Measurements from ENCODE around the gene NKX2-4.
"Not testable (repeated sequence)": the region's sequence is repeated elsewhere in the genome, so short reads cannot be mapped to it uniquely, and the experiment has no call there.

NKX2-4 gene

DNA sequence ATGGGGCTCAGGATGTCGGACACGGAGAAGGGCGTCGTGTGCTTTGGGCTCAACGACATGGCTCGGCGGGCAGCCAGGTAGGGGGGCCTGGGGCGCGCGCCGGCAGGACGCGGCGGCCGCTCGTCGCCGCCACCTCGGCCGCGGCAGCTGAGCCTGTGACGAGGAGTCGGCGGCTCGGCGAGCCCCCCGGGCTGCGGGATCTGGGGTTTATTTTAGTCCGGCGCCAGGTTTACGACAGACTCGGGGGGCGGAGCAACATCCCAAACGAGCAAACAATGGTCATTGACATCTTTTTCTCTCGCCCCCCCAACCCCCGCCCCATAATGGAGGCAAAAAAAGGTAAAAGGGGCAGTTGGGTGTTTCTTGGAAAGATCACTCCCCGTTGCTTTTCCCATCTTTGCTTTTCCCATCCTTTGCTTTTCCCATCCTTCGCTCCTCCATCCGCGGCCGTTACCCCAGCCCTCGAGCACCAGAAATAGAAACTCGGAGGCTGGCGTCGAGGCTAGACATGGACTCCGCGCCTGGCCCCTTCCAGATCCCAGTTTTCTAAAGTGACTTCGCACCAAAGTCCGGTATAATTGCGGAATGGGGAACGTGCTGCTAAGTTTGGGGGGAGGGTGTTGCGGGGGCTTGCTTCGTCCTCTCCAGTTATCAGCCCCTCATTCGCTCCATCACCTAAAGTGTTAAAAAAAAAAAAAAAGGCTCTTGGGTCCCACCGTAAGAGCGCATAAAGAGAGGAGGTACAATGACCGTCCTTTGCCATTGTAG, at the start of gene NKX2-4:
NKX2-4 (minus strand) TSS at position 186 of the 768 bp plus-strand sequence; CDS start at position 59, 127 bp downstream.
- DNase-seq: no peak

DNA sequence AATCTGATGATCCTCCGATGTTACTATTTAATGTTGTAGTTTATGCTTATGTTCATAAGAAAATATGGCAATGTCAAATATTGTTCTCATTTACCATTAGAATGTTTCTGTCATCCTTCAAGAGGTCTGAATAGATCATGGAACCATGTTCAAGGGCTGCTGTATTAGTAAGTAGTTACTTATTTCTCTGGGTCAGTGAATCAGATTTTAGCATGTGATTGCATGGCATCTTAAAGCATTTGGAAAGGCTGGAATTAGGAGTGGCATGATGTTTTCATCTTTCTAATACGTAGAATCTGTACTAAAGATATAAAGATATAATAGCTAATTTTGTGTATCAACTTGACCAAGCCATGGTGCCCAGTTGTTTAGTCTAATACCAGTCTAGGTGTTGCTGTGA, 40.5 kb upstream of the NKX2-4 start:
- DNase-seq: no peak

DNA sequence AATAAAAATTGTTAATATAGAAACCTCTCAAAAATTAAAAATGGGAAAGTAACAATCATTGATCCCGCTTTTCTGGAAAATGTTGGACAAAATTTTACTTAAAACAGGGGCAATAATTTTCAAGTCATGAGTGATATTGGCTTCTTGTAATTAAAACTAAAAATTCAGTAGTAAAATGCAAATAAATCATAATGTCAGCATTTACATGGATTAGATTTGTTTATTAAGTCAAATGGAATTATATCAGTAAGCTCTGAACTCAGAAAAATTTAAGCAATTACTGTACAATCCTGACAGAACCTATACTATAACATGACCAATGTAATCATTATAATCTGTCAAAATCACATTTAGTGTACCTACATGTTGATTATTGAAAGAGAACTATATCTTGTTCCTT, 39.9 kb upstream of the NKX2-4 start:
- DNase-seq: no peak

DNA sequence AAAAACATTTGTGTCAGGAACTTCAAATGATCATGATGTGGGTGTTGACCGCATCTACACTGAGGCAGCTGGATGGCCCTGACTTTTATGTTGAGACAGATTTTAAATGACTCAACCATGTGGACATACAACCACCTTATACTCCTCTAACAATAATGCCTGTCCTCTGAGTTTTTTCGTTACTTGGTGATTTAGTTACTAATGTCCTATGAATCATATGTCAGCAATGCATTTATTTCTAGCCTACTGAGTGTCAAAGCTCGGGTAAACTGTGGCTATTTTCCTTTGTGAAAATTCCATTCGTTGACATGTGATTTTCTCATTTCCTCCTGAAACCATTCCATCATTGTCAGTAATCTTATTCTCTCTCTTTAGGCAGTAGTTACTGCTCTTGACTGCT, 38.9 kb upstream of the NKX2-4 start:
- no peak for DNase-seq

DNA sequence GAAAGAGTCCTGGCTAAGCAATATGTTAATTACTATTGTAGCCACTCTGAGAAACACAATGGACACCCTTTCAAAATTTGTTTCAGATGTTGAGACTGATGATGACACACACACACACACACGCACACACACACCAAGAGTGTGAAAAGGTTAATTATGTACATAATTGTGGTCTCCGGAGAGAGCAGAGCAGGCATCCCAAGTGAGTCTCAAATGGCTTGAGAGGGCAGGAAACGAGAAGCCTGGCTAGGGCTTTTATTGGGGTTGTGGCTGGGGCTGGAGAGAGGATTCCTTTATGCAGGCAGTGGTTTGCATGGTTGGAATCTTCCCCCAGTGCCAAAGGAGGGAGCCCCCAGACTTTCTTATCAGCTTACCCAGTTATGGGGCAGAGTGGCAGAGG, 38.2 kb upstream of the NKX2-4 start:
- no peak for DNase-seq

DNA sequence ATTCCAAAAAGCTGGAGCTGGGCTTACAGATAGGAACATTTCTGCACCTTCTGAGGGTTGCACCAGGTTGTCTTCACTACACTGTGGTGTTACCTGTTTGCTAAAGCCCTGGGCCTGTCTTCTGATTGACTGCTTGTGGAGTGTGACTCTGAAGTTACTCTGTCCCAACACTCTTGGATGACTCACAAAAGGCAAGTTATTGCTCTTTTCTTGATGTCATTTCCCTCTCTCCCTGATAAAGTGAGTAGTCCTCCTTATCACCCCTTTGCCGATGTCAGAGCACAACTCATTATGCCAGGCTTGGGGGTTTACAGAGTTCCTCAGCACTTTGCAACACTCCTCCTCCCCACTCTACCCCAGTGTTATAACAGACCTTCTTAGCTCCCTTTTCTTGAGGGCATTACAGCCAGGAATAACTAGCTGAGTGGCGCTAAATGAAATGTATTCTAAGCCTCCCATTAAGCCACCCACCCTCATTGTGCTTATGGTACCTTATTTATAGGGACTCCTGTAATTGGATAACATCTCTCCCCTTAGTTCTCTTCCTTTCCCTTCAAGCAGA, 36.1 kb upstream of the NKX2-4 start:
- no peak for DNase-seq

DNA sequence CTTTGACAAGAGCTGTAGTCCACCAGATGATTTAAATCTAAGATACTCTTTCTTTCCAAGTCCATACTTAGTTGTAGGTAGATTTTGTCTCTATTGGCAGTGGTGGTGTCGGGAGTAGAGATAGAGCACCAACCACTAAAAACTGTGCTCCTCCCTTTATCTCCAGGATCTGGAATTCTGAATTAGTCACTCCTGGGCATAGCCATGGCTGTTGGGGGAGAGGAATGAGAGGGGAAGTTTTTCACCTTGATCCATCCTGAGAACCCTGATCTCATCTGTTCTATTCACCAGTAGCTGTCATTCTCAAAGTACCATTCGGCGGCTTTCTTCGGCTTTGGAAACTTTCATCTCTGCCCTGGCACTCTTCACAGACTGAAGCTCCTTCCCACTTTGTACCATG, 35.6 kb upstream of the NKX2-4 start:
- DNase-seq: no peak

DNA sequence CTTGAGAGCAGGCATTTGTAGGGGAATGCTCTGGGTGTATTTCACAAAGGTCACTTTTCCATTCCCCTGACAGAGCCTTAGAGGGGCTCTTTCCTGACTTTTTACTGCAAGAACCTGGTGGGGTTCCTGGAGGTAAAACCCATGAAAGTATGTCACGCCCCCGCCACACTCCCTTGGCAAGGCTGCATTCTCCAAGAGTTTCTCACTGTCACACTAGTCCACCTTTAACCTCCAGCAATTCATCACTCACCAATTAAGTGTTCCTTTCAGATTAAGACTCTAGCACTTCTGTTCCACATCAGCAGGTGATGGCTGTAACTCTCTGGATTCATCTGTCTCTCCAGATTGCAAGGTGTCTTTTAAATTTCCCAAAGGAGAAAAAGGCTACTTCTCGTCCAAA, 32.7 kb upstream of the NKX2-4 start:
- DNase-seq: no peak

DNA sequence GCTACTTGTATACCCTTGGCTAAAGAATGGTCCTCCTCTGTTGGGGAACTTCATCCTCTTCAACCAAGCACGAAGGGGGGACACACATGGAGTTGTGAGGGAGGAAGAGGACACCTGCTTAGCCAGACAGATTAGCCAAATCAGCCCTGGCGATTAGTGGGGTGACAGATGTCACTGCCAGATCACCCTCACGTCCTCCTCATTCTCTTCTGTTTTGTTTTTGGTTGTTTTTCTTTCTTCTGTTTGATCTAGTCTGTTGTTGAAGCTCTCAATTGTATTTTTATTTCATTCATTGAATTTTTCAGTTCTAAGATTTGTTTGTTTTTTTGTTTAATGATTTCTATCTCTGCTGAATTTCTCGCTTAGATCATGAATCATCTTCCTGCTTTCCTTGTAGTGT, 27.5 kb upstream of the NKX2-4 start:
- no peak for DNase-seq

DNA sequence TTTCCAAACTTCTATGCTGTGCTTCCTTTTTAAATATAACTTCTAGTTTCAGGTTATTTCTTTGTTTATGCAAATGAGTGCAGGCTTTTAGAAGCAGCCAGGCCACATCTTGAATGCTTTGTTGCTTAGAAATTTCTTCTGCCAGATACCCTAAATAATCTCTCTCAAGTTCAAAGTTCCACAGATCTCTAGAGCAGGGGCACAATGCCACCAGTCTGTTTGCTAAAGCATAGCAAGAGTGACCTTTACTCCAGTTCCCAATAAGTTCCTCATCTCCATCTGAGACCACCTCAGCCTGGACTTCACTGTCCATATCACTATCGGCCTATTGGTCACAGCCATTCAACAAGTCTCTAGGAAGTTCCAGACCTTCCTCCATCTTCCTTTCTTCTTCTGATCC, 26.4 kb upstream of the NKX2-4 start:
- DNase-seq: not testable (repeated sequence)

DNA sequence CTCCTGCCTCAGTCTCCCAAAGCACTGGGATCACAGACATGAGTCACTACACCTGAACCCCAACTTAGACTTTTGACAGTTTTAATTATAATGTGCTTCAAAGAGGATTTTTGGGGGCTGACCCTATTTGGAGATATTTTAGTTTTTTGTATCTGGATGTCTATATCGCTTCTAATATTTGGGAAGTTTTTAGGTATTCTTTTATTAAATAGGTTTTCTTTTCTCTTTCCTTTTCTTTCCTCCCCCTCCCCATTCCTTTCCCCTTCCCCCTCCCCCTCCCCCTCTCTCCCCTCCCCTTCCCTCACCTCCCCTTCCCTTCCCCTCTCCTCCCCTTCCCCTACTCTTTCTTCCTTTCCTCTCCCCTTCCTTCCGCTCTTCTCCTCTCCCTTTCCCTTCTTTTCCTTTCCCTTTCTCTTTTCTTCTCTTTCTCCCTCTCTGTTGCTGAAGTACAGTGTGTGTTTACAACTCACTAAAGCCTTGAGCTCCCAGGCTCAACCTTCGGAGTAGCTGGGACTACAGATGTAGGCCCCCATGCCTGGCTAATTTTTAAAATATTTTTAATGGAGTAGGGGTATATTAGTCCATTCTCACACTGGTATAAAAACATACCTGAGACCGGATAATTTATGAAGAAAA, 24.4 kb upstream of the NKX2-4 start:
- no peak for DNase-seq

DNA sequence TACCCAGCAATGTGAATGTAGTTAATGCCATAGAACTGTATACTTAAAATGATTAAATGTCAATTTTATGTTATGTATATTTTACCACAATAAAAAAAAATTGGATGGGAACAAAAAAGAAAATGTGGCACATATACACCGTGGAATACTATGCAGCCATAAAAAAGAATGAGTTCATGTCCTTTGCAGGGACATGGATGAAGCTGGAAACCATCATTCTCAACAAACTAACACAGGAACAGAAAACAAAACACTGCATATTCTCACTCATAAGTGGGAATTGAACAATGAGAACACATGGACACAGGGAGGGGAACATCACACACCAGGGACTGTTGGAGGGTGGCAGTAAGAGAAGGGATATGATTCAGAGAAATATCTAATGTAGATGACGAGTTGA, 21.8 kb upstream of the NKX2-4 start:
- not testable (repeated sequence) for DNase-seq

DNA sequence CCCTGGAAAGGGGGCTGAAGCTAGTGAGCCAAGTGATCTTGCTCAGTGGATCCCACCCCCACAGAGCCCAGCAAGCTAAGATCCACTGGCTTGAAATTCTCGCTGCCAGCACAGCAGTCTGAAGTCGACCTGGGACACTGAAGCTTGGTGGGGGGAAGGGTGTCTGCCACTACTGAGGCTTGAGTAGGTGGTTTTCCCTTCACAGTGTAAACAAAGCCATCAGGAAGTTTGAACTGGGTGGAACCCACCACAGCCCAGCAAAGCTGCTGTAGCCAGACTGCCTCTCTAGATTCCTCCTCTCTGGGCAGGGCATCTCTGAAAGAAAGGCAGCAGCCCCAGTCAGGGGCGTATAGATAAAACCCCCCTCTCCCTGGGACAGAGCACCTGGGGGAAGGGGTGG, 16.7 kb upstream of the NKX2-4 start:
- not testable (repeated sequence) for DNase-seq

DNA sequence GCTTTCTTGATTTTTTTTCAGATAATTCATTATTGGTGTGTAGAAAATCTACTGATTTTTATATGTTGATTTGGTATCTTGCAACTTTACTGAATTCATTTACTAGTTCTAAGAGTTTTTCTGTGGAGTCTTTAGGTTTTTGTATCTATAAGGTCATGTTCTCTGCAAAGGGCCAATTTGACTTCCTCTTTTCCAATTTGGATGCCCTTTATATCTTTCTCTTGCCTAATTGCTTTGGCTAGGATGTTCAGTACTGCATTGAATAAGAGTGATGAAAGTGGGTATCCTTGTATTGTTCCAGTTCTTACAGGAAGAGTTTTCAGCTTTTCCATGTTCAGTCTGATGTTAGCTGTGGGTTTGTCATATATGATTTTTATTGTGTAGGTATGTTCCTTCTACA, 14.4 kb upstream of the NKX2-4 start:
- DNase-seq: no peak

DNA sequence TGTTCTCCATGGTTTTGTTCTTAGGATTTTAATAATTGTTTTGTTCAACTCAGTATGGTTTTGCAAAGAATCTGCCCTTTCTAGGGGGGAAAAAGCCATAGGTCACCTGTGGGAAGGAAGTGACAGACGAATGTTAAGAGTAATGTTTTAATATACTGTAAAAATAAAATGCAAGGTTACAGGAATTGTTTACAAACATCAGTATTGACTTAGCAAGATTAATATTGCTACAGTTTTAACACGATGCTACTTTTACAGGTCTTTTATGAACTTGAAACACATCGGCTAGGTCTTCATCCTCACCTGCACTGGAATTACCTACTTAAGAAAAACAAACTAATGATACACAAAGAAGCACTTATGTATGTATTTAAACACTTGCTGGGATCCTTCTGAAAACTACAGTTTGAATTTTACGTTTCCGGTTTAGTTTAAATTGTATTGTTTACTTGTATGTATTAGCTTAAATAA, 1.7 kb upstream of the NKX2-4 start:
- DNase-seq: no peak

DNA sequence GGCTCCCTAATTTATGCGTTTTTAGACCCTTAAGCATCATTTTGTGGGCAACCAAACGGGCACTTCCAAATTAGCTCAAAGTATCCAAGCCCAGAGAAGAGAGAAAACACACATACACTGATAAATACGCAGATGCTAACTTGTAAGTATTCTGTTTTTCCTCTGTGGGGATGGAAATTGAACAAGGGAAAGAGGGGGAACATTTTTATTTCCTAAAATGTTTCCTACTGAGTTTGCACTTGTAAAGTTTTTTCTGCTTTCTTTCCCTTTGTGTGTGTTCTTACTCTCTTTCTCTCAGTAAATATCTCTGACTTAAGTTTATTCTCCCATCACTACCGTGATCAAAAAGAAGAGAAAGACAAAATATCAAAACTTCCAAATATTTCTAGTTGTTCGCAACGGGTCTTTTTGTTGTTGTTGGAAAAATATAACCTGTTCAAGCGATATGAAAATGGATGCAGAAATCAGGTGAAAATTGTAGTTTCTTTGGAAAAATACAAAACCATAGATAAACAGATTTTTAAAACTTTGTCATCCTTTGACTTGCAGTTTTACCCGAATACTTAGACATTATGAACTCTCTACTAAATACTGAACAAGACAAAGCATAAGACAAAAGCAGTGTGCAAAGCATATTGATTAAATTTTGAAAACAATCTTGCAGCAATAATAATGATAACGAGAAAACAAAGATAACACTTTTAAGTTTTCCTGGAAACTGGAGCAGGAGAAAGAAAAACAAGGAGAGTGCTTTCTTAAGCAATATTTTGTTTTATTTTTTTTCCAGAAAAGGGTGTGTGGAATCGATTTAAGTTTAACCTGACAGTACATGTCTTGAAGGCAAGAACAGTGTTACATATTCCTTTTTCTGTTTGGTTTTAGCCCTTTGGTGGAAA, 1.0 kb upstream of the NKX2-4 start:
- DNase-seq: no peak

DNA sequence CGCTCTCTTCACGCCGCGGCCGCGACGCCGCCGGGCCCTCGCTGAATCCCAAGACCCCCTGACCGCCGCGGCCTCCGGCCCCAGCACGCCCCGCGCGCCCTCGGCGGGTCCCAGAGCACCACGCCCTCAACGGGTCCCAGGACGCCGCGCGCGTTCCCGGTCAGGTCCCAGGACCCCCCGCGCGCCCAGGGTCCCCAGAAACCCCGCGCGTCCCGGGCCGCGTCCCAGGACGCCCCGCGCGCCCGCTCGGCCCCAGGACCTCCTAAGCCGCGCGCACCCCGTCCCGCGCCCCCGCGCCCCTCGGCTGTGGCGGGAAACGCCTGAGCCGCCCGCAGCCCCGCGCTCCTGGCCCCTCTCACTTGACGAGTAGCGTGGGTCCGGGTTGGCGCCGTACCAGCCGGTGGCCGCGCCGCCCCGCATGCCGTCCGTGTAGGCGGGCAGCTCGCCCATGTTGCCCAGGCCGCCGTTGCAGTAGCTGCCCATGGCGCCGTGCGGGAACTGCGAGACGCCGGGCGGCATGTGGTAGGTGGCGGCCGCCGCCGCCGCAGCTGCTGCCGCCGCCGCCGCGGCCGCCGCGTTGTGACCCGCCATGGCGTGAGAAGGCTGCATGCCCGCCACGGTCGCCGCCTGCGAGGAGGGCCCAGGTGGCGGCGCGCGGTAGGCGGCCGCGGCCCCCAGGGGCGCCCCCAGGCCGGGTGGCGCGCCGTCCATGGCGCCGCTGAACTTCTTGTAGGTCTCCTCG, 556 bp downstream of the NKX2-4 start:
- DNase-seq: no peak

DNA sequence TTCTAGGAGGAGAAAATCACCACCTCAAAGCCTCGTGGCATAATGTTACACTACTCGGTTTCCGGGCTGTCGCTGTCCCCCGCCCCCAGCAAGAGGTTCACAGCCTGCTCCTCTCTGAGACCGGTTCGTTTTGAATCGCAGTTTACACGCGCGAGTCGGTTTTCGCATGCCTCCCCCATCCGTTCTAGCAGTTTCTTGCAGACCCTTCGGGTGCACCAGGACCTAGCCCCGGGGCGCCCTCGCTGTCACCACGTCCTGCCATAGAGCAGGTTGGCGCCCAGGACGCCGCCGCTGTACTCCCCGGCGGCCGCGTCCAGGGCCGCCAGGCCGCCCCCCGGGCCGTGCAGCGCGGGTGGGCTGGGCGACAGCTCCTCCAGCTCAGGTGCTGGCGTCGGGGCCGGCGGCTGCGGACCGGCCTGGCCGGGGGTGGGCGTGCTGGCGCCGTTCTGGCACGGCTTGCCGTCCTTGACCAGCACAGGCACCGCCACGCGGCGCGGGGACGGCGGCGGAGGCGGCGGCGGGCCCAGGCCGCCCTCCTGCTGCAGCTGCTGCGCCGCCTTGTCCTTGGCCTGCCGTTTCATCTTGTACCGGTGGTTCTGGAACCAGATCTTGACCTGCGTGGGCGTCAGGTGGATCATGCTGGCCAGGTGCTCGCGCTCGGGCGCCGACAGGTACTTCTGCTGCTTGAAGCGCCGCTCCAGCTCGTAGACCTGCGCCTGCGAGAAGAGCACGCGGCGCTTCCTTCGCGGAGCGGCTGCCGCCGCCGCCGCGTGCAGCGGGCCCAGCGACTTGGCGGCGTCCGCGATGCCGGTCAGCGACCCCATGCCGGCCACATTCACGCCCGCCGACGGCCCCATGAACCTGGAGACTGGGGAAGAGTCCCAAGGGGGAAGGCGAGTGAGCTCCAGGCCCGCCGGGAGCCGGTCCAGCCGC, 1.4 kb downstream of the NKX2-4 start:
- no peak for DNase-seq

DNA sequence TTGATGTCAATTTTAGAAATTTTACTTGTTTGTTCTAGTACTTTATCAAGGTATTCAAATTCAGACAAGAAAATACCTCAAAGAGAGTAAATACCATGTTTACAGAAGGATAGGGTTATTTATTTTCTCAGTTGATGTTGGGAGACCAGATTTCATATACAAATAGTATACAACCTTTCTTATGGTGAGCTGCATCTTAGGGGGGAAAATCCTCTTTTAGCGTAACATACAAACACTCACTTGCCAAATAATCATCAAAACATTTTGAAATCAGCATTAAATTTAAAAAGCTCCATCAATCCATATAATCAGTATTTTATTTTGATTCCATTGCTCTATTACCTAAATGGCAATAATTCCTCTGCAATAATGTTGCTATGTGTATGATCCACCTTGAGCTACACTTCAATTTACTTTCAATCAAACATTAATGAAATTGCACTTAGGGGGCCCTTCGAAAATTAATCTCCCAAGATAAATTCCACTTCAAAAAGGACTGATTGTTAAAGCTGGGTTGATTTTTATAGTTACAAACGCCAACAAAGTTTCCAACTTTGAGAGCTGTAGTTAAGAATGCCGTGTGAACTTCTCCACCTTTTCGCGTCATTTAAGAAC, 2.2 kb downstream of the NKX2-4 start:
- no peak for DNase-seq

DNA sequence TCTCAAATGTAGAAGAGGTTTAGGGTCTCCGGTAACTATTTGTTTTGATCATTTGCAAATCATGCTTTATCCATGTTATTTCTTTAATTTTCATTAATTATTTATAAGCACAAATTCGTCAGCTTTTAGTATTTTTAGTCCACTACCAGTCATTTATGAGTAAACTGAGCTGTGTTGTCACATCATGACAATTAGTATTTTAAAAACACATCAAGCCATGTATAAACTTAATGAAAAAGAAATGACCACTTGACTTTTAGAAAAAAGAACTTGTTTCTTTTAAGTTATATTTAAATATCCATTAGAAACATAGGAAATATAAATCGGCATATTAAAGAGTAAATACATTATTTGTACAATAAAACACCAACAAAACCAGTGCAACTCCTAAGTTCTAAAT, 2.8 kb downstream of the NKX2-4 start:
- no peak for DNase-seq
